D721Med (cell line): ENCODE results near the gene MRC2.
"Not testable (repeated sequence)": the region's sequence is repeated elsewhere in the genome, so short reads cannot be mapped to it uniquely, and the experiment has no call there.

Experiments
- DNase-seq: peaks from one replicate; pipeline ENCODE4 v3.0.0; 2011; ENCODE audit warnings: low spot score; ENCODE audit not compliant: insufficient read length
- FAIRE-seq: peaks from 2 replicates; lab custom pipeline; 2011; peaks lifted over from hg19 to GRCh38; lab: Jason Lieb, UNC
- CTCF ChIP-seq: IDR thresholded peaks from 2 replicates; pipeline ENCODE4 v1.5.1; 2012; ENCODE audit warnings: mild to moderate bottlenecking, control low read depth; ENCODE audit not compliant: insufficient read depth; ENCODE audit errors: missing control alignments

The MRC2 gene

DNA sequence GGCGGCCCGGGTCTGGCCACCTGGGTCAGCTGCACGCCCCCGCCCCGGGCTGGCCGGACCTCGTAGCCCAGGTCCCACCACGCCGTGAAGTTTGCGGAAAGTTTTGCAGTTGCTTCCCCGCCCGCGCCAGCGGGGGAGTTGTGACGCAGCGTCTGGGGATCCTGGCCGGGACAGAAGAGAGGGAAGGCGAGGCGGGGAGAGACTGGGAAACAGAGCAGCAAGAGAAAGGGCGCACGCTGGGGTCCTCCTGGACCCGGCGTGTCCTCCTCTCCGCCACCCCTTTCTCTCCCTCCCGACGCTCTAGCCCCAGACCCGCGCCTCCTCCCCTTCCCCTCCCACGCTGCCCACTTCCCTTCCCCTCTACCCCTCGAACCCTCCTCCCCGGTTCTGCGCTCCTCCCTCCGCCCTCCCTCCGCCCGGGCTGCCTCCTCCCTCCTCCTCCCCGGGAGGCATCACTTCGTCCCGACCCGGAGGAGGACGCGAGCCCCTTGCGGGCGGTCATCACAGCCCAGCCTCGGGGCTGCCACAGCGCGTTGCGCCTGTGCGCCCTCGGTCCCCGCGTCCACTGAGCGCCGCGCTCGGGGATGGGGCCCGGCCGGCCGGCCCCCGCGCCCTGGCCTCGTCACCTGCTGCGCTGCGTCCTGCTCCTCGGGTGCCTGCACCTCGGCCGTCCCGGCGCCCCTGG lies at the start of gene MRC2:
Gene MRC2, plus strand, starts transcription at position 452 of the 685 bp plus-strand sequence. Its CDS starts 133 bp downstream, at position 585.
- DNase-seq (no peak), FAIRE-seq (no peak)
- TF ChIP-seq CTCF = no peak

DNA sequence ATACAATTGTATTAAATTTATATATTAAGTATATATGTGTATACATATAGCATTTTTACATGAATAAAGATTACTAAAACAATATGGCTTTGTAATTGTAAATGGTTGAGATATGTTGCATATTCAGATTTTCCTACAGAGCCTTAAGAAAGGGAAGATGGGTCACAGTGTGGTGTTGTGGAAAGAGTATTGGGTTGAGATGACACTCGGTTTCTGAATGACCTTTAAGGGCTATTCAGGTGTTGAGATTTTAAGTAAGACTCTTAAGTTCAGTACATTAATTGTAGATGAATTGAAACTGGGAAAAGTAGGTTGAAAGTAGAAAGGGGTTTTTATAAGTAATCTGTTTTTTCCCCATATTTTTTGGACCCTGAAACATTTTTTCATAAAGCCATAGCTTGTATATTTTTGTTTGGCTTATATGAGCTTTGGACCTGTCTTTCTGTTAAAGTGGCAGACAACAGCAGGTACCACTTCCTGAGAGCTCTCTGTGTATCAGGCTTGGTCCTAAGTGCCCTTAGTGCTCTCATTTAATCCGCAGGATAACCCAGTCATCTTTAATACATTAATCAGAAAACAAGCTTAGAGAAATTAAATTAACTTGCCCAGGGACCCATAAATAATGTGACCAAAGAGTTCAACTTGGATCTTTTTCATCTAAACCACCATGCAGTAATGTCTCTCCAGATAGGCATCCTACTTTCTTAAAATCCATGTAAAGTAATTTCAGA lies 48.5 kb upstream of the MRC2 start:
- no peak for TF ChIP-seq CTCF
- DNase-seq (no peak), FAIRE-seq (peak; percentile 11)

DNA sequence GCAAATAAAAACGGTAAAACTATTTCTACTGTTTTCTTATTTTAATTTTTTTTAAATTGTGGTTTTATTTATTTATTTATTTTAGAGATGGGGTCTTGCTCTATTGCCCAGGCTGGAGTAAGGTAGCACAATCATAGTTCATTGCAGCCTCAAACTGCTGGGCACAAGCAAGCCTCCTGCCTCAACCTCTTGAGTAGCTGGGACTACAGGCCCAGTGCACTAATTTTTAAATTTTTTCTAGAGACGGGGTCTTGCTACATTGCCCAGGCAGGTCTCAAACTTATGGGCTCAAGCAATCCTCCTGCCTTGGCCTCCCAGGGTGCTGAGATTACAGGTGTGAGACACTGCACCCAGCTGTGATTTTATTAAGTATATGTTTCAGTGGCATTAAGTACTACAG lies 46.5 kb upstream of the MRC2 start:
- FAIRE-seq (no peak), DNase-seq (no peak)

DNA sequence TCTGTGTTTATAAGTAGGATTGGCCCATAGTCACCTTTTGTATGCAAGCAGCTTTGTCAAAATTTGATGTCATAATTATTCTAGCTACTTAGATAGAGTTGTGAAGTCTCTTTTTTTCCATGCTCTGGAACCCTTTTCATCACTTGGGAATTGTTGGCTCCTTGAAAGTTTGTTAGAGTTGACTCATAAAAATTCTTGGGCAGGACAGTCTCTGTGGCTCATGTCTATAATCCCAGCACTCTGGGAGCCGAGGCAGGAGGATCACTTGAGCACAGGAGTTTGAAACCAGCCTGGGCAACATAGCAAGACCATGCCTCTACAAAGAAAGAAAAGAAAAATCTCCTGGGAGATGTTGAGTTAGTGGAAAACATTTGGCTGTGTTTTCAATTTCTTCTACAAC lies 45.7 kb upstream of the MRC2 start:
- DNase-seq (no peak), FAIRE-seq (no peak)
- TF ChIP-seq CTCF = no peak

More for the DNA sequence above, 46.5 kb upstream of the MRC2 start:
- TF ChIP-seq CTCF = no peak

DNA sequence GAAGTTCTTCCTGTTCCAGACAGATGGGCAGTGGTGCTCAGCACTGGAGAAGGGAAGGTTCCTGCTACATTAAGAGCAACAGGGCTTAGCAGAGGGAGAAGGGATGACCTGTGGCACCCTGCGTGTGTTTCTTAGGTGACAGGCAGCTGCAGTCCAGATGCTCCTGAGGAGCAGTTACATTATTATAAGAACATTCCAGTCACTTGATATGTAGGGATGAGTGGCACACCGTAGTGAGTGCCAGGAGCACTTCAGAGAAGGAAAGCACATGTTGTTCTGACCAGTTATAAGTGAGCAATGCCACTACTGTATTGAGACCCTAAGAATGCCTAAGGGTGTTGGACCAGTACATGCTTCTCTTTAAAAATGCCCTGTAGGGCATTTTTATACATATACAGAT lies 39.9 kb upstream of the MRC2 start:
- DNase-seq = no peak
- no peak for TF ChIP-seq CTCF
- no peak for FAIRE-seq

- no peak for FAIRE-seq
- DNase-seq = no peak
- no peak for TF ChIP-seq CTCF
Measured at GRCh38 chr17:62588109-62588508, 39.4 kb upstream of the MRC2 start.

- DNase-seq (no peak), FAIRE-seq (no peak)
Measured at GRCh38 chr17:62591333-62591732, 36.1 kb upstream of the MRC2 start.

DNA sequence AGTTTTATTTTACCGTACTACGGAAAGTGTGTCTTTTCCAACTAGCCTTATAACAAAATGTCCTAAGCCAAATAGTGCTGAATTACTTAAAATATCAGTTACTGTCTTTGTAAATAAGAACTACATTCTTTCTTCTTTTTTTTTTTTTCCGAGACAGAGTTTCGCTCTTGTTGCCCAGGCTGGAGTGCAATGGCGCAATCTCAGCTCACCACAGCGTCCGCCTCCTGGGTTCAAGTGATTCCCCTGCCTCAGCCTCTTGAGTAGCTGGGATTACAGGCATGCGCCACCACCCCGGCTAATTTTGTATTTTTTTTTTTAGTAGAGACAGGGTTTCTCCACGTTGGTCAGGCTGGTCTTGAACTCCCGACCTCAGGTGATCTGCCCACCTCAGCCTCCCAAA lies 35.6 kb upstream of the MRC2 start:
- DNase-seq, FAIRE-seq: not testable (repeated sequence)

More at GRCh38 chr17:62591333-62591732, 36.1 kb upstream of the MRC2 start:
- no peak for TF ChIP-seq CTCF
